HG02970 (cell line): ENCODE data around the gene KIRREL3.

Experiments used
- ATAC-seq: cut with Tn5 transposase; IDR thresholded peaks from one replicate; pipeline ENCODE4 v1.9.1; 2021; ENCODE audit warnings: mild to moderate bottlenecking, moderate library complexity, moderate number of reproducible peaks; ENCODE audit not compliant: unreplicated experiment, low FRiP score

The KIRREL3 gene

GRCh38 chr11:126523441-126524205 lies 476.9 kb downstream of the KIRREL3 start:
- ATAC-seq = no peak

- no peak for ATAC-seq
Observed at GRCh38 chr11:126522606-126523005, 478.0 kb downstream of the KIRREL3 start.

GRCh38 chr11:126522152-126522551 lies 478.4 kb downstream of the KIRREL3 start:
- ATAC-seq = no peak

GRCh38 chr11:126521196-126521595 lies 479.4 kb downstream of the KIRREL3 start:
- ATAC-seq = no peak

GRCh38 chr11:126519764-126520734 lies 480.5 kb downstream of the KIRREL3 start:
- ATAC-seq = no peak

GRCh38 chr11:126518972-126519690 lies 481.4 kb downstream of the KIRREL3 start:
- ATAC-seq = no peak

- ATAC-seq = no peak
Observed at GRCh38 chr11:126518071-126518971, 482.2 kb downstream of the KIRREL3 start.

- ATAC-seq = no peak
Observed at GRCh38 chr11:126515501-126515900, 485.1 kb downstream of the KIRREL3 start.

GRCh38 chr11:126514061-126514693 lies 486.4 kb downstream of the KIRREL3 start:
- ATAC-seq = no peak

- no peak for ATAC-seq
Observed at GRCh38 chr11:126512741-126513715, 487.5 kb downstream of the KIRREL3 start.

GRCh38 chr11:126512251-126512650 lies 488.3 kb downstream of the KIRREL3 start:
- no peak for ATAC-seq

- ATAC-seq = no peak
Observed at GRCh38 chr11:126511475-126512115, 489.0 kb downstream of the KIRREL3 start.

GRCh38 chr11:126510621-126511370 lies 489.8 kb downstream of the KIRREL3 start:
- ATAC-seq = no peak

- no peak for ATAC-seq
Observed at GRCh38 chr11:126507646-126508045, 492.9 kb downstream of the KIRREL3 start.

GRCh38 chr11:126506789-126507188 lies 493.8 kb downstream of the KIRREL3 start:
- no peak for ATAC-seq

GRCh38 chr11:126502982-126503381 lies 497.6 kb downstream of the KIRREL3 start:
- no peak for ATAC-seq

GRCh38 chr11:126502159-126502558 lies 498.4 kb downstream of the KIRREL3 start:
- ATAC-seq = no peak
